Heart left ventricle (tissue), 16 donors: Measurements from ENCODE around the gene ZNF12. TPM values are rescaled to one million over a fixed set of nuclear protein-coding genes. Genes with fewer than 3 reads are reported as not detected.

Experiments
- ATAC-seq, 4 donors: fragments of 200-7000 bp; cut with Tn5 transposase; one replicate each; pipeline ENCODE4 v1.9.1; 2020 to 2022; ENCODE audit warnings: moderate library complexity in 4 of 4, mild to moderate bottlenecking in 3 of 4, moderate number of reproducible peaks in 1 of 4
- DNase-seq, 5 donors: peaks; one replicate each; pipeline ENCODE4 v3.0.0-alpha.2; 2020
- H3K27ac ChIP-seq, 12 donors: fragments of 200-600 bp; sonication (generic) in 4 of 12; one replicate each; pipeline versions ENCODE4 v1.5.0 to v1.8.0; 2016 to 2022; ENCODE audit warnings: mild to moderate bottlenecking in 2 of 12
- H3K27me3 ChIP-seq, 9 donors: fragments of 200-600 bp; sonication (generic) in 2 of 9; one replicate each; pipeline versions ENCODE4 v1.5.1 to v1.8.0; 2016 to 2022; ENCODE audit warnings: mild to moderate bottlenecking in 3 of 9
- H3K36me3 ChIP-seq, 9 donors: fragments of 200-600 bp; sonication (generic) in 2 of 9; one replicate each; pipeline versions ENCODE4 v1.5.0 to v1.8.0; 2018 to 2022; ENCODE audit warnings: mild to moderate bottlenecking in 2 of 9
- H3K4me1 ChIP-seq, 12 donors: fragments of 200-600 bp; sonication (generic) in 4 of 12; one replicate each; pipeline versions ENCODE4 v1.5.0 to v1.8.0; 2016 to 2022; ENCODE audit warnings: mild to moderate bottlenecking in 3 of 12
- H3K4me3 ChIP-seq, 12 donors: fragments of 200-600 bp; sonication (generic) in 4 of 12; one replicate each; pipeline versions ENCODE4 v1.5.0 to v1.8.0; 2017 to 2022; ENCODE audit warnings: mild to moderate bottlenecking in 9 of 12, moderate library complexity in 4 of 12
- H3K9me3 ChIP-seq, 12 donors: fragments of 200-600 bp; sonication (generic) in 4 of 12; one replicate each; pipeline versions ENCODE4 v1.5.0 to v1.8.0; 2016 to 2022; ENCODE audit warnings: mild to moderate bottlenecking in 1 of 12
- POLR2A ChIP-seq, 2 donors: fragments of 450-650 bp; IDR thresholded peaks; one replicate each; pipeline ENCODE4 v1.6.1; 2017; ENCODE audit warnings: antibody characterized with exemption in 2 of 2, mild to moderate bottlenecking in 2 of 2, moderate library complexity in 2 of 2
- WGBS, 4 donors: extraction: QIAGEN DNeasy Blood & Tissue Kit in 2 of 4; methylation state at CpG; one replicate each; pipeline versions ENCODE4 v1.1.5 to v1.1.7; 2013 to 2018; 5-methylcytosine and 5-hydroxymethylcytosine counted together
- intact Hi-C, 10 donors: fragments of 100-400 bp; cut with DNase I; formaldehyde crosslinking; loops; one replicate each; pipeline versions ENCODE4 v1.11.1 to v1.14.2; 2022
- polyA plus RNA-seq, 2 donors: library from polyadenylated mRNA; stranded (reverse); fragments of 200-250 nt; gene quantifications; one replicate each; pipeline ENCODE4 v1.2.3, GENCODE V29; 2013
- total RNA-seq, 9 donors: library from RNA; depleted of rRNA in 2 of 9; stranded (reverse); fragments of >200 nt in 2 of 9; fragmentation: NEBNext Ultra II Directional in 3 of 9; extraction: Animal tissue kit (Norgen Biotek cat#: 25700) in 3 of 9; gene quantifications; one replicate each; pipeline versions ENCODE4 v1.1.0 to v1.2.4, GENCODE V29; 2016 to 2023
- TF ChIP-seq, protein P1 (sequence below), 12 donors: fragments of 200-600 bp; sonication (generic) in 4 of 12; IDR thresholded peaks; one replicate each; pipeline versions ENCODE4 v1.5.0 to v1.8.0; 2018 to 2022; ENCODE audit warnings: antibody characterized with exemption in 12 of 12, mild to moderate bottlenecking in 5 of 12
- donor health status: ischemic (EF 13 %, LVEDD 7.1; RV severe dilation, severe dysfunction).
- donor health status: healthy with polysubstance abuse.
- donor health status: DM: no; HTN: yes; CAD: no.
- donor health status: DM: no; HTN: no; CAD: no.
- donor health status: ischemic (EF 25% LVEDD 6.9; RV normal size, moderate dysfunction).
- donor health status: ischemic (EF 25% LVEDD 5.7; RV mildly dilated, moderate dysfunction).
- donor health status: healthy.
- donor health status: DM: yes; HTN: yes; CAD: no.
- donor health status: ischemic (EF 35%, LVEDD 5.7; RV mildly dilated, moderate dysfunction).
- donor health status: nonischemic (EF 11% LVEDD 7.7; RV severe dilation, severe dysfunction).
- donor health status: DM: yes; HTN: yes; CAD: no.
- donor health status: PGD.
- donor health status: ischemic (EF 29% LVEDD 5.4; RV normal size, mild dysfunction).
- donor health status: nonischemic (EF 23%, LVEDD 6.1; RV moderate dilation, normal function).

Gene ZNF12
- total and polyA plus RNA-seq, 11 donors: 6.4 to 20.1 (median 13.4) TPM

DNA sequence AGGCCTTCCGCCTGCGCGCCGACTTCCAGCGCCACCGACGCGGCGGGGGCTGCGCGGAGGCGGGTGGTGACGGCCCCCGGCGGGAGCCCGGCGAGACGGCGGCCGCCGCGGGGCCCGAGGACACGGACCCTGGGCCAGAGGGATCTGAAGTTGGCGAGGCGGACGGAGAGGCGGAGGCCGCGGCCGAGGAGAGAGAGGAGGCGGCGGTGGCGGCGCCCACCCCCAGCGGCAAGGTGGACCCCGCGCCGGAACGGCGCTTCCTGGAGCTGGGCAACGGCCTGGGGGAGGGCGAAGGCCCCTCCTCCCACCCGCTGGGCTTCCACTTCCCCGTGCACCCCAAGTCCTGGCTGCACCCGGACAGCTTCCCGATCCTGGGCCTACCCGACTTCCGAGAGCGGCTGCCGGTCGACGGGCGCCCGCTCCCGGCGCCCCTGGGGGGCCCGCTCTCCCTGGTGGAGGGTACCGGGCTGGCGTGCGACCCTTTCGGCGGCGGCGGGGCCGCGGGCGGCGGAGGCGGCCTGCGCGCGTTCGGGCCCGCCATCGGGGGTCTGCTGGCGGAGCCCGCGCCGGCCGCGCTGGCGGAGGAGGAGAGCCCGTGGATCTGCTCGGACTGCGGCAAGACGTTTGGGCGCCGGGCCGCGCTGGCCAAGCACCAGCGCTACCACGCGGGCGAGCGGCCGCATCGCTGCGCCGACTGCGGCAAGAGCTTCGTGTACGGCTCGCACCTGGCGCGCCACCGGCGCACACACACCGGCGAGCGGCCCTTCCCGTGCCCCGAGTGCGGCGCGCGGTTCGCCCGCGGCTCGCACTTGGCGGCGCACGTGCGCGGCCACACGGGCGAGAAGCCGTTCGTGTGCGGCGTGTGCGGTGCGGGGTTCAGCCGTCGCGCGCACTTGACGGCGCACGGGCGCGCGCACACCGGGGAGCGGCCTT, 53.4 kb downstream of the ZNF12 start:
- H3K27ac ChIP-seq: no peak overlapping the region
- H3K9me3 ChIP-seq: peaks cover 0 to 11% (median 0%) of the 10 kb centered on the region in 12 donors
- H3K36me3 ChIP-seq: peaks cover 0 to 66% (median 51%) of the 10 kb centered on the region in 9 donors
- no peak for ATAC-seq
- H3K4me1 ChIP-seq: no peaks in the 10 kb centered on the region
- no peak overlapping the region for H3K4me3 ChIP-seq
- no peaks in the 10 kb centered on the region for H3K27me3 ChIP-seq
- WGBS, 4 donors: 92 to 97% (median 93%) methylated on average over 87 to 146 of the region's 146 CpGs
- intact Hi-C loops: no loop called here
- no peak for TF ChIP-seq POLR2A (IDR thresholded peaks at IDR 0.05)
- DNase-seq: peak in 1 of 5 donors; percentile 56

DNA sequence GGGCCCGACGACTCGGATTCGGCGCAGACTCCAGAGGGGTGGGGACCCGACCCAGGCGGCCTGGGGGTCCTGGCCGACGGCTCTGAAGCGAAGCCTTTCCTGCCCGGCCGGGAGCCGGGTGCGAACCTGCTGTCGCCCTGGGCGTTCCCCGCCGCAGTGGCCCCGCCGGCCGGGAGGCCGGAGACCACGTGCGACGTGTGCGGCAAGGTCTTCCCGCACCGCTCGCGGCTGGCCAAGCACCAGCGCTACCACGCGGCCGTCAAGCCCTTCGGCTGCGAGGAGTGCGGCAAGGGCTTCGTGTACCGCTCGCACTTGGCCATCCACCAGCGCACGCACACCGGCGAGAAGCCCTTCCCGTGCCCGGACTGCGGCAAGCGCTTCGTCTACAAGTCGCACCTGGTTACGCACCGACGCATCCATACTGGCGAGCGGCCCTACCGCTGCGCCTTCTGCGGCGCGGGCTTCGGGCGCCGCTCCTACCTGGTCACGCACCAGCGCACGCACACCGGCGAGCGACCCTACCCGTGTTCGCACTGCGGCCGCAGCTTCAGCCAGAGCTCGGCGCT, 54.2 kb downstream of the ZNF12 start:
- ATAC-seq: no peak
- intact Hi-C loops: no loop called here
- TF ChIP-seq POLR2A (IDR thresholded peaks at IDR 0.05): no peak
- TF ChIP-seq, protein P1, sequence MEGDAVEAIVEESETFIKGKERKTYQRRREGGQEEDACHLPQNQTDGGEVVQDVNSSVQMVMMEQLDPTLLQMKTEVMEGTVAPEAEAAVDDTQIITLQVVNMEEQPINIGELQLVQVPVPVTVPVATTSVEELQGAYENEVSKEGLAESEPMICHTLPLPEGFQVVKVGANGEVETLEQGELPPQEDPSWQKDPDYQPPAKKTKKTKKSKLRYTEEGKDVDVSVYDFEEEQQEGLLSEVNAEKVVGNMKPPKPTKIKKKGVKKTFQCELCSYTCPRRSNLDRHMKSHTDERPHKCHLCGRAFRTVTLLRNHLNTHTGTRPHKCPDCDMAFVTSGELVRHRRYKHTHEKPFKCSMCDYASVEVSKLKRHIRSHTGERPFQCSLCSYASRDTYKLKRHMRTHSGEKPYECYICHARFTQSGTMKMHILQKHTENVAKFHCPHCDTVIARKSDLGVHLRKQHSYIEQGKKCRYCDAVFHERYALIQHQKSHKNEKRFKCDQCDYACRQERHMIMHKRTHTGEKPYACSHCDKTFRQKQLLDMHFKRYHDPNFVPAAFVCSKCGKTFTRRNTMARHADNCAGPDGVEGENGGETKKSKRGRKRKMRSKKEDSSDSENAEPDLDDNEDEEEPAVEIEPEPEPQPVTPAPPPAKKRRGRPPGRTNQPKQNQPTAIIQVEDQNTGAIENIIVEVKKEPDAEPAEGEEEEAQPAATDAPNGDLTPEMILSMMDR (IDR thresholded peaks at IDR 0.05): no peak
- no peak overlapping the region for H3K4me3 ChIP-seq
- DNase-seq: peak in 1 of 5 donors; percentile 58
- no peak overlapping the region for H3K27ac ChIP-seq
- peaks cover 0 to 74% (median 51%) of the 10 kb centered on the region in 9 donors for H3K36me3 ChIP-seq
- H3K4me1 ChIP-seq: peaks cover 0 to under 1% (median 0%) of the 10 kb centered on the region in 12 donors
- WGBS, 4 donors: 97 to 98% (median 97%) methylated on average over 71 to 75 of the region's 75 CpGs
- H3K9me3 ChIP-seq: peaks cover 0 to 11% (median 0%) of the 10 kb centered on the region in 12 donors
- H3K27me3 ChIP-seq: no peaks in the 10 kb centered on the region

DNA sequence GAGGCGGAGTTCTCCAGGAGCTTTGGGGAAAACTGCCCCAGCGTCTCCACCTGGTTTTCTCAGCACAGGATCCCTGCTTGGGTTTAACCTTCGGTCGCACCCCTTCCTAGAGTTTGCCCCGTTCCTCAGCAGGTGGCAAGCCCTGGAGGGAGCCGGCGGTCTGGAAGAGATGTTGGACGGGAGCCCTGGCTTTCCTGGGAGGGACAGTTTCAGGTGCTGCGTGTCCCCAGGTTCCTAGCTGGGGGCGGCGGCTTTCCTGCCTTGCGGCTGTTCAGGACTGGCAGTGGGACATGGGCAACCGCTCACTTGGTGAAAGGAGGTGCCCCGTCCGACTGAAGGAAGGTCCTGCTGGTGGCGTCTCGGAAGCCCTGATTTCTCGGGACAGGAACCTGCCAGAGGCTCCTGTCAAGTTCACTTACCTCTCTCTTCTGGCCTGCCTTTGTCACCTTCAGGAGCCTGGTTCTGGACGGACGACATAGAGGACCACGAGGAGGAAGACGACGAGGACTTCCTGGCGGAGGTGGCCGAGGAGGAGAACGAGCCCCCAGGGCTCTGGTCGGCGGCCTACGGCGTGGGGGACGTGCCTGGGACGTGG, 54.8 kb downstream of the ZNF12 start:
- Histone ChIP-seq H3K9me3 (peaks cover 0 to 11% (median 0%) of the 10 kb centered on the region in 12 donors), H3K27ac (no peak overlapping the region), H3K4me3 (no peak overlapping the region), H3K27me3 (no peaks in the 10 kb centered on the region), H3K4me1 (peaks cover 0 to 5% (median 0%) of the 10 kb centered on the region in 12 donors), H3K36me3 (peaks cover 0 to 80% (median 51%) of the 10 kb centered on the region in 9 donors)
- TF ChIP-seq, protein P1 (IDR thresholded peaks at IDR 0.05): no peak
- TF ChIP-seq POLR2A (IDR thresholded peaks at IDR 0.05): no peak
- intact Hi-C loops: no loop called here
- WGBS, 4 donors: 97 to 99% (median 98%) methylated on average over 22 to 32 of the region's 32 CpGs
- ATAC-seq (no peak), DNase-seq (peak in 1 of 5 donors; percentile 40)

DNA sequence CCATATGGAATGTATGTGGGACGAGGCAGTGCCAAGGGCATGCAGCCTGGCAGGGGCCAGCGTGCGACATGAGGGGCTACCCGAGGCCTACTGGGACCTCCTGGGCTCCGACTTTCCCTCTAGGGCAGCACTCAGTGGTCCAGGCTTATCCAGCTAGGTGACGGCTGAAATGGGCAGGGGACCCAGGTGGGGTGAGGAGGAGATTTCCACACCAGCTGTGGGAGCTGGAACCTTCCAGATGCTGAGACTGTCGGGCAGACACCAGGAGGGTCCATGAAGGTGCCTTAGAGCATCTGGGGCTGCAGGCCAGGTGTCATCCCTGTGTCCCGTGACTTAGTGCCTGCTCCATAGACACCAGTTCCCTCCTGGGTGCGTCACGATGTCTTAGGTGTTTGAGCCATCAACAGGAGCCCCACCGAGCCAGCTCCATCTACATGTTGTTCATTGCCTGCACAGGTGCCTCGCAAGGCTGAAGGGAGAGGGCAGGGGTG, 56.2 kb downstream of the ZNF12 start:
- Histone ChIP-seq H3K9me3 (peaks cover 0 to 11% (median 0%) of the 10 kb centered on the region in 12 donors), H3K36me3 (peaks cover 0 to 91% (median 62%) of the 10 kb centered on the region in 9 donors), H3K27ac (no peak overlapping the region), H3K4me3 (no peak overlapping the region), H3K27me3 (no peaks in the 10 kb centered on the region), H3K4me1 (peaks cover 0 to 8% (median 0%) of the 10 kb centered on the region in 12 donors)
- 93 to 100% (median 97%) methylated on average over 5 to 12 of the region's 12 CpGs for WGBS, 4 donors
- TF ChIP-seq, protein P1 (IDR thresholded peaks at IDR 0.05): no peak
- TF ChIP-seq POLR2A (IDR thresholded peaks at IDR 0.05): no peak
- intact Hi-C loops: no loop called here
- ATAC-seq: no peak
- peak in 1 of 5 donors; percentile 31 for DNase-seq
